DND-41 (cell line): ENCODE results near the gene PFN1.

Experiments
- EZH2 ChIP-seq: IDR thresholded peaks from 3 replicates; pipeline ENCODE4 v1.6.1; 2012; ENCODE audit warnings: borderline replicate concordance, low read depth, mild to moderate bottlenecking, moderate library complexity, low read length, inconsistent platforms; ENCODE audit not compliant: severe bottlenecking
- TF ChIP-seq, protein P1 (sequence below): IDR thresholded peaks from 2 replicates; pipeline ENCODE4 v1.5.1; 2012; ENCODE audit warnings: borderline replicate concordance, low read length, moderate library complexity, mild to moderate bottlenecking; ENCODE audit not compliant: poor library complexity, severe bottlenecking; ENCODE audit errors: extremely low read depth

- TF ChIP-seq, protein P1, sequence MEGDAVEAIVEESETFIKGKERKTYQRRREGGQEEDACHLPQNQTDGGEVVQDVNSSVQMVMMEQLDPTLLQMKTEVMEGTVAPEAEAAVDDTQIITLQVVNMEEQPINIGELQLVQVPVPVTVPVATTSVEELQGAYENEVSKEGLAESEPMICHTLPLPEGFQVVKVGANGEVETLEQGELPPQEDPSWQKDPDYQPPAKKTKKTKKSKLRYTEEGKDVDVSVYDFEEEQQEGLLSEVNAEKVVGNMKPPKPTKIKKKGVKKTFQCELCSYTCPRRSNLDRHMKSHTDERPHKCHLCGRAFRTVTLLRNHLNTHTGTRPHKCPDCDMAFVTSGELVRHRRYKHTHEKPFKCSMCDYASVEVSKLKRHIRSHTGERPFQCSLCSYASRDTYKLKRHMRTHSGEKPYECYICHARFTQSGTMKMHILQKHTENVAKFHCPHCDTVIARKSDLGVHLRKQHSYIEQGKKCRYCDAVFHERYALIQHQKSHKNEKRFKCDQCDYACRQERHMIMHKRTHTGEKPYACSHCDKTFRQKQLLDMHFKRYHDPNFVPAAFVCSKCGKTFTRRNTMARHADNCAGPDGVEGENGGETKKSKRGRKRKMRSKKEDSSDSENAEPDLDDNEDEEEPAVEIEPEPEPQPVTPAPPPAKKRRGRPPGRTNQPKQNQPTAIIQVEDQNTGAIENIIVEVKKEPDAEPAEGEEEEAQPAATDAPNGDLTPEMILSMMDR = no peak
- TF ChIP-seq EZH2 = no peak
Observed at GRCh38 chr17:4944163-4944553, 4.2 kb downstream of the PFN1 start.
